ENCODE measurements around the gene FASN.
A peak's percentile ranks its signal among the peaks of the same experiment; 100 is the strongest.

The FASN gene

DNA sequence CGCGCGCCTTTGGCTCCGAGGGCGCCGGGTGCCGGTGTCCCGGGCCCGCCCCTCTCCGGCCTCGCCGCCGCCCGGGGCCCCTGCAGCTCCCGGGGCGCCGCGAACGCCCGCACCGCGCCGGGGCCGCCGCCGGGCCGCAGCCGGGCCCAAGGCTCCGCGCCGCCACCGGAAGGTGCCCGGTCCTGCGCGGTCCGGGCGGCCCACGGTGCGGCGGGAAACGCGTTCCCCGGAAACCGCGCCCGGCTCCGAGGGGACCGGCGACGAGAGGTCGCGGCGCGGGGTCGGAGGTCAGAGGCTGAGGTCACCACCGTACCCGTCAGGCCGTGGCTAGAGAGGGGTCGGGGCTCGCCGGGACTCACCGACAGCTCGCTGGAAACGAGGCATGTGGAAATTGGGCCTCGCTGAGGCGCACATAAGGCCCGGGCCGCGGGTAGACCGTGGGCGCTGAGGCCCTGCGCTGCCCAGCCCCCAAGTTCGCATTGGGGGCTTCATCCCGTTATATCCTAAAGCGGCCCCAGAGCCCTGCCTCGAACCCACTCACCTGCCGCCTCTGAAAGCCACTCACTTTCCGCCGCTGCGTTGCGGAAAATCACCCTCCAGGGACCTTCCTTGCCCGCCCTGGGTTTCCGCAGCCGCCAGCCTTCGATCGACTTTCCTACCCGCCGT, 32.3 kb downstream of the FASN start, which contains the start of gene DUS1L:
DUS1L (minus strand) TSS at position 167 of the 666 bp plus-strand sequence. CDS start 745 bp downstream, outside the sequence.
- in situ Hi-C loops (cut with HindIII; ENCODE audit: low sequenced_read_pairs): no loop called here

DNA sequence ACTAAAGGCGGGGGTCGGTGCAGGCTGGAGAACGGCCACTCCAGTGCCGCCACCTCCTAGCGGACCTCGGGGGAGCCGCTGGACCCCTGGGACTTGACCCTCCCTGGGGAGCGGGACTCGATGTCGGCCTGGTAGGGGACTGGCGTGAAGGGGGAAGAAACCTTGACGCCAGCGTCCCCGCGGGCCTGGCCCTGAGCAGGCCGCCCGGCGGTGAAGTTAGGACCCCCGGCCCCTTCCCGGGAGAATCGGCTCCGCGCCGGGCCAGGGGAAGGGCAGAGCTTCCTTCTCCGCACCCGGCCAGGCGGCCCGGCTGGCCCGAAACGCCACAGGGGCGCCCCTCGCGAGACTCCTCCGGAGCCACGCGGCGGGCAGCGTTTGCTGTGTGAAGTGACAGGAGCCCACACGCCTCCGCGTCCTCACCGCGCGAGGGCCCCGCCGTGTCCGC, 32.8 kb downstream of the FASN start:
- in situ Hi-C loops (cut with HindIII; ENCODE audit: low sequenced_read_pairs): no loop called here
- no peak for DNase-seq (ENCODE audit: low read depth)
- H3K4me3 ChIP-seq (ENCODE audit: low read depth, low read length): peak overlapping the region; percentile 80
- no peak for TF ChIP-seq CTCF (IDR thresholded peaks at IDR 0.05; ENCODE audit: low read depth, low read length, missing control alignments)

More for the DNA sequence above, 32.3 kb downstream of the FASN start, which contains the start of gene DUS1L:
- DNase-seq (ENCODE audit: low read depth): no peak
- peak within 1 kb of the TSS; percentile 80 for H3K4me3 ChIP-seq (ENCODE audit: low read depth, low read length)
- no peak for TF ChIP-seq CTCF (IDR thresholded peaks at IDR 0.05; ENCODE audit: low read depth, low read length, missing control alignments)

DNA sequence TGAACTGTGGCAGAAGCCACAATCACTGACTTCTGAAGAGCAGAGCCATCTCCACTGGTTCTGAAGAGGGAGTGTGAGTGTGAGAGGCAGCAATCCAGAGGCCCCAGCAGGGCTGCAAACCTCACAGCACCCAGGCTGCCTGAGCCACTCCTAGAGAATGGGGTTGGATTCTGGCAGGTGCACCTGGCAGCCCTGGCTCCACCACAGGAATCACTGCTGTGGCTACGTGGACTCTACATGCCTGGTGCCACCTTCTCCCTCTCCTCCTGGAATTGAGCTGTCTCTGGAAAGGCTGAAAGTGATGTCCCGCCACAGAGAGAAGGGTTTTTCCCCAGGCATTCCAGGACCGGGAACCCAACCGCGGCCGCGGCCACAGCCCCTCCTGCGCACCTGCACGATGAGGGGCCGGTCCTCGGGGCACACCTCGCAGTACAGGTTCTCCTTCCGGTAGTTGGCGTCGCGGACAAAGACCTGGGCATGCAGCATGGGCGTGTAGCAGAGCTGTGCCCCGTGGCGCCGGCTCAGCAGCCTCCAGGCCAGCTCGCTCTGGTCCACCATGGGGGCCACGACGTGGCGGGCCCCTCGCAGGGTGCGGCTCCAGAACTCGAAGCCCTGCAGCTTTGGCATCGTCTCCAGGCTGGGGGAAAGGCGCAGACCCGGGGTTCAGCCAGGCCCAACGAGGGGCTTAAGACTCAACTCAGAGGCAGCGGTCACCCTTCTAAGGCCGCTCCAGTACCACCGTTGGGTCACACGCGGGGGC, 33.4 kb downstream of the FASN start:
- no peak for TF ChIP-seq CTCF (IDR thresholded peaks at IDR 0.05; ENCODE audit: low read depth, low read length, missing control alignments)
- in situ Hi-C loops (cut with HindIII; ENCODE audit: low sequenced_read_pairs): no loop called here
- no peak for DNase-seq (ENCODE audit: low read depth)
- H3K4me3 ChIP-seq (ENCODE audit: low read depth, low read length): peak overlapping the region; percentile 80

DNA sequence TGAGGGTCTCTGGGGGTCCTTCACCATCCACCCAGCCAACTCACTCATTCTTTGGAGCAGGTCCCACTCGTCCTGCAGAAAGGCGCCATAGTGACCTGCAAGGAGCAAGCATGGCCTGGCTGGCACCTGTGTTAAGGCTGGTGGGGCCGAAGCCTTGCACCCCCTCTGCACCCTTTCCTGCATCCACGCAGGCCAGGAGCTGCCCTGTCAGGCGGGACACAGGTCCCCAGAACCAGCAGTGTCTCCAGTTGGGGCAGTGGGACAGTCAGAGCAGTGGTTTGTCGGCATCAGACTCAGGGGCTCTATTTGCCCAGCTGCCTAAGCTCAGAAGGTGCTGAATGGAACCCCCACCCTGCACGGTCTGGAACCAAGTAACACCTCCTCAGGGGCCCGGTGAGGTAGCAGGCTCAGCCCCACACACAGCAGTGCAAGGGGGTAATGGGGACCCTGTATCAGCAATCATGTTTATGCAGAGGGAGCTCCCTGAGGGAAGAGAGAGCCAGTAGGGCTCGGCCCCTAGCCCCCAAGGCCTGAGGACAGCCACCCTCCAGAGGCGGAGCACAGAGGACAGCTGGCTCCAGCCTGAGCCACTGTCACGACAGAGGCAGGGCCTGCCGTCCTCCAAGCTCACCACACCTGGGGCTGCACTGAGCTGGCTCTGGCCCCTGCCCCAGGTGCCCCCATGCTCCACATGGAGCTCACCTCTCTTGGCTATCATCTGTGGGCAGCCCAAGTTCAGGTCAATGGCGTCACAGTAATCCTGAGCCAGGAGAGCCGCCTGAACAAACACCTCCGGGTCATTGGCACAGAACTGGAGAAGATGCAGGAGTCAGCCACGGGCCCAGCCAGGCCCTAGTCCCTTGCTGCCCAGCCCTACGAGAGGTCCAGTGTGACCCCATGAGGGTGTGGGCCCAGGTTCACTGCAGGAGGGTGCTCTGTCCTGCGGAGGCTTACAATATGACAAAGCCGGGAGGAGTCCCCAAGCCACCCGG, 34.3 kb downstream of the FASN start:
- in situ Hi-C loops (cut with HindIII; ENCODE audit: low sequenced_read_pairs): no loop called here
- no peak overlapping the region for H3K4me3 ChIP-seq (ENCODE audit: low read depth, low read length)
- no peak for DNase-seq (ENCODE audit: low read depth)

DNA sequence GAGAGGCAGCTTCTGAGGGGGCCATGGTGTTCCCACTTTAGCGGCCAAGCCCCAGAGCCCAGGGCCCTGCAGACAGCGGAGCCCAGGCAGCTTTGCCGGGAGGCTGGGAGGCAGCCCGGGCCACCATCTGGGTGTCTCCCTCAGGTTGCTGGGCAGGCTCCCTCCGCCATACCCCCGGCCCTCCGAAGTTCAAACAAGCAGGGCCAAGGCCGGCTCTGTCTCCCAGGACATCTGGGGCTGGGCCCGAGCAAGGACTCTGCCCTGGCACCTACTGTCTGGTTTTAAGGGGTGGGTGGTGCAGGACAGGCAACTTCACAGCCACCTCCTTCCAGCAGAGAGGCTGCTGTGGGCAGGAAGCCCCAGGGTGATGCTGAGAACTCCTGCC, 35.1 kb downstream of the FASN start:
- H3K4me3 ChIP-seq (ENCODE audit: low read depth, low read length): no peak overlapping the region
- in situ Hi-C loops (cut with HindIII; ENCODE audit: low sequenced_read_pairs): no loop called here
- TF ChIP-seq CTCF (IDR thresholded peaks at IDR 0.05; ENCODE audit: low read depth, low read length, missing control alignments): no peak
- no peak for DNase-seq (ENCODE audit: low read depth)

More for the DNA sequence above, 34.3 kb downstream of the FASN start:
- TF ChIP-seq CTCF (IDR thresholded peaks at IDR 0.05; ENCODE audit: low read depth, low read length, missing control alignments): no peak
